H1 (cell line): Measurements from ENCODE around the gene TRIAP1. TPM values are rescaled to one million over a fixed set of nuclear protein-coding genes. Genes with fewer than 3 reads are reported as not detected.

ENCODE experiments used
- CHD2 ChIP-seq: IDR thresholded peaks from 2 replicates; pipeline ENCODE4 v1.6.1; 2012; ENCODE audit warnings: low read length, improper control_type of control experiment
- CHD7 ChIP-seq: fragments of 300-600 bp; sonication (generic); IDR thresholded peaks from 2 replicates; pipeline ENCODE4 v1.7.1; 2012; ENCODE audit warnings: low read length, moderate library complexity, mild to moderate bottlenecking, inconsistent platforms; ENCODE audit not compliant: insufficient replicate concordance
- EP300 ChIP-seq, 2 experiments: IDR thresholded peaks; 1 replicate in 1 of 2; 2 replicates in 1 of 2; pipeline ENCODE4 v1.6.1; 2011 to 2012; ENCODE audit warnings: low read depth in 2 of 2, low read length in 2 of 2, mild to moderate bottlenecking in 2 of 2, borderline replicate concordance in 1 of 2, inconsistent platforms in 1 of 2, moderate library complexity in 1 of 2
- HDAC6 ChIP-seq: IDR thresholded peaks from one replicate; pipeline ENCODE4 v1.7.1; 2012; ENCODE audit warnings: low read depth, mild to moderate bottlenecking, inconsistent platforms, low read length, moderate library complexity
- MAFK ChIP-seq: IDR thresholded peaks from 2 replicates; pipeline ENCODE4 v1.6.1; 2012; ENCODE audit warnings: low read depth, mild to moderate bottlenecking, improper control_type of control experiment, low read length
- RBBP5 ChIP-seq: IDR thresholded peaks from 2 replicates; pipeline ENCODE4 v1.7.1; 2012; ENCODE audit warnings: low read depth, mild to moderate bottlenecking, inconsistent platforms, low read length, moderate library complexity, borderline replicate concordance
- SIRT6 ChIP-seq: IDR thresholded peaks from one replicate; pipeline ENCODE4 v1.7.1; 2012; ENCODE audit warnings: low read length, inconsistent platforms
- TAF7 ChIP-seq: optimal IDR thresholded peaks from 2 replicates; pipeline ENCODE3; 2011; ENCODE audit warnings: low read depth, mild to moderate bottlenecking, inconsistent platforms, low read length, moderate library complexity, borderline replicate concordance
- polyA plus RNA-seq, 7 experiments: library from polyadenylated mRNA; depleted of rRNA in 3 of 7; stranded (reverse) in 5 of 7; unstranded in 2 of 7; fragments of >200 nt in 5 of 7; fragments of 200-250 nt in 2 of 7; gene quantifications; 1 replicate in 5 of 7; 2 replicates in 1 of 7; 4 replicates in 1 of 7; pipeline versions ENCODE4 v1.2.1 to v1.2.3, GENCODE V29; 2011 to 2013; ENCODE audit warnings: missing spikeins in 2 of 7, mixed read lengths in 2 of 7
- total RNA-seq: library from RNA; stranded (reverse); fragmentation: NEBNext Ultra II Directional; extraction: Animal tissue kit (Norgen Biotek cat#: 25700); gene quantifications from 2 replicates; pipeline ENCODE4 v1.2.1, GENCODE V29; 2021
- TF ChIP-seq, protein P1 (sequence below): IDR thresholded peaks from 2 replicates; pipeline ENCODE4 v1.6.1; 2012; ENCODE audit warnings: inconsistent platforms

TRIAP1 gene
- total and polyA plus RNA-seq, 2 of the 8 experiments (the other 6 are each of a cell fraction or from before 2014, with no cell fraction given) = 42.0 to 63.4 TPM

- TF ChIP-seq EP300 (IDR thresholded peaks at IDR 0.05; ENCODE audit: borderline replicate concordance in 1 of 2, low read depth in 2 of 2, low read length in 2 of 2) (peak in 1 of 2 experiments; percentile 73; a peak in 1 of 3 replicates), MAFK (0 out of 2 replicates have a peak, but pooled peaks have one; percentile 1), RBBP5 (peak; percentile 93), SIRT6 (no peak), TAF7 (peak; percentile 96), HDAC6 (no peak), CHD2 (peak; percentile 66), CHD7 (no peak)
- TF ChIP-seq, protein P1, sequence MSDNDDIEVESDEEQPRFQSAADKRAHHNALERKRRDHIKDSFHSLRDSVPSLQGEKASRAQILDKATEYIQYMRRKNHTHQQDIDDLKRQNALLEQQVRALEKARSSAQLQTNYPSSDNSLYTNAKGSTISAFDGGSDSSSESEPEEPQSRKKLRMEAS = peak; percentile 90
Measured at GRCh38 chr12:120445911-120446843, at the start of gene TRIAP1, which contains the start of gene GATC (continued).
